ENCODE results near the gene STIM1. TPM values are rescaled to one million over a fixed set of nuclear protein-coding genes. Genes with fewer than 3 reads are reported as not detected.
A peak's percentile ranks its signal among the peaks of the same experiment; 100 is the strongest.

STIM1 gene
- total RNA-seq, 1 donor from 2014 or later = 49.6 TPM

- DNase-seq (ENCODE audit: low spot score) = no peak
- intact Hi-C loops (cut with DNase I) = no loop called here
- peak; percentile 16 for ATAC-seq
Measured at GRCh38 chr11:4066910-4067309, 211.4 kb downstream of the STIM1 start.

GRCh38 chr11:4068962-4069361, 213.5 kb downstream of the STIM1 start:
- DNase-seq (ENCODE audit: low spot score) = no peak
- ATAC-seq = no peak
- intact Hi-C loops (cut with DNase I) = no loop called here

- DNase-seq (ENCODE audit: low spot score) = no peak
- intact Hi-C loops (cut with DNase I) = loop anchor here (10.0 kb wide), 1 partner anchor 617 kb away; no protein-coding TSS in a partner anchor
- no peak for ATAC-seq
Measured at GRCh38 chr11:4071325-4071724, 215.9 kb downstream of the STIM1 start.

DNA sequence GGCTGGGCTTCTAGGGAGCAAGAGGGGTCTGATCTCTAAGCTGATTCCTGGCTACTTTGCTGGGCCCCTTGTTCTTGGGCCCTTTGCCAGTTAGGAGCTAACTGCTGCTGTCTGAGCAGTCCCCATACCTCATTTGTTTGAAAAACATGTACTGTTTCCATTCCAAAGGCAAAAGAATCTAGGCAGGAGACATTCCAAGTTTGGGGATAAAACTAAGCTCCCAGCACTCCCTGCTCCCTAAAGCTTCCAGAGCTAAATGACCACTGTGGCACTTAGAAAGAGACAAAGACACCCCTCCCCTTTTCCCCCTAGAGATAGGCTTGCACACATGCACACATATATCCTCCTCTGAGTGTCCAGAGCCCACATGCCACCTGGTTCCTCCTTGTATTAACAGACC, 216.4 kb downstream of the STIM1 start:
- DNase-seq (ENCODE audit: low spot score) = no peak
- ATAC-seq = no peak
- intact Hi-C loops (cut with DNase I) = loop anchor here (2.0 to 10.0 kb wide), 2 partner anchors 217 to 617 kb away; partner anchors contain the start of gene STIM1

DNA sequence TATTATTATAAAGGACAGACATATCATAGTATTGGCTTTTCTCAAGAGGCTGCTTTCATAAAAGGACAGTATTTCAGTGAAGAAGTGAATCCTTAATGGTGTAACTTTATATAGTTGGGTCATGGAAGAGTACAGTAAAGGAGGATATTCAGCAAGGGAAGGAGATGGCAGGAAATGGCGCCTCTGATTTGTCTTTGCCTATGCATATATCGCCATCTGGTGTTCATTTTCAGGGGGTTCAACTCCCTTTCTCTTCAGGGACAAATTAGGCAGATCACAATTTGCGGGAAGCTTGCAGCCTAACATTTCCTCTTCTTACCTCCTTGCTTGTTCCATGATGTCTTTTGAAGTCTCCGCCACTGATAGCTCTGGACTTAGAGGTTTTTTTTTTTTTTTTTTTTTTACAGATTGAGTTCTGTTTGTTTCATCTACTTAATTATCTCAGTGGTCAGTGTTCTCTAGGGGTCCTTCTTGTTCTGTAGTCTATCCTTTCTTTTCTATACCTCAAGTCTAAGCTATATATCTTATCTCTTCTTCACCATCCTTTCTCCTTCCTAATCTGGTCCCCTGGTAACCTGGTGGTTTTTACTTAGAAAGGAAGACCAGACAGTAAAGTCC, 217.3 kb downstream of the STIM1 start:
- intact Hi-C loops (cut with DNase I) = loop anchor here (2.0 to 10.0 kb wide), 2 partner anchors 218 to 618 kb away; partner anchors contain the start of gene STIM1
- DNase-seq (ENCODE audit: low spot score) (no peak), ATAC-seq (peak; percentile 92)

DNA sequence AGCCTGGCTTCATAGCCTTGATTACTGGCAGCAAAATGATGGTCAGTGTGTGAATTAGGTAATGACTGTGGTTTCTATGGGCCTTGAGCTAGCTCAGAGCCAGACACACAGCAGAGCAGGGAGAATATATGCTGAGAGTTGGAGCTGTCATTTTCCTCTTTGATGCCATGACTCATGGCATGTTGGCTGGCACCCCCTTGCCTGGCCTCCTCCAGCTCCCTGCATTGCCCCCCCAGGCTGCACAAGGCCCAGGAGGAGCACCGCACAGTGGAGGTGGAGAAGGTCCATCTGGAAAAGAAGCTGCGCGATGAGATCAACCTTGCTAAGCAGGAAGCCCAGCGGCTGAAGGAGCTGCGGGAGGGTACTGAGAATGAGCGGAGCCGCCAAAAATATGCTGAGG, 218.8 kb downstream of the STIM1 start:
- DNase-seq (ENCODE audit: low spot score) (no peak), ATAC-seq (no peak)
- intact Hi-C loops (cut with DNase I) = loop anchor here (10.0 kb wide), 1 partner anchor 619 kb away; no protein-coding TSS in a partner anchor

GRCh38 chr11:4076774-4077173, 221.3 kb downstream of the STIM1 start:
- no peak for ATAC-seq
- intact Hi-C loops (cut with DNase I) = loop anchor here (10.0 kb wide), 1 partner anchor 622 kb away; no protein-coding TSS in a partner anchor

GRCh38 chr11:4083198-4083597, 227.7 kb downstream of the STIM1 start:
- intact Hi-C loops (cut with DNase I) = no loop called here

More at GRCh38 chr11:4076774-4077173, 221.3 kb downstream of the STIM1 start:
- no peak for DNase-seq (ENCODE audit: low spot score)

DNA sequence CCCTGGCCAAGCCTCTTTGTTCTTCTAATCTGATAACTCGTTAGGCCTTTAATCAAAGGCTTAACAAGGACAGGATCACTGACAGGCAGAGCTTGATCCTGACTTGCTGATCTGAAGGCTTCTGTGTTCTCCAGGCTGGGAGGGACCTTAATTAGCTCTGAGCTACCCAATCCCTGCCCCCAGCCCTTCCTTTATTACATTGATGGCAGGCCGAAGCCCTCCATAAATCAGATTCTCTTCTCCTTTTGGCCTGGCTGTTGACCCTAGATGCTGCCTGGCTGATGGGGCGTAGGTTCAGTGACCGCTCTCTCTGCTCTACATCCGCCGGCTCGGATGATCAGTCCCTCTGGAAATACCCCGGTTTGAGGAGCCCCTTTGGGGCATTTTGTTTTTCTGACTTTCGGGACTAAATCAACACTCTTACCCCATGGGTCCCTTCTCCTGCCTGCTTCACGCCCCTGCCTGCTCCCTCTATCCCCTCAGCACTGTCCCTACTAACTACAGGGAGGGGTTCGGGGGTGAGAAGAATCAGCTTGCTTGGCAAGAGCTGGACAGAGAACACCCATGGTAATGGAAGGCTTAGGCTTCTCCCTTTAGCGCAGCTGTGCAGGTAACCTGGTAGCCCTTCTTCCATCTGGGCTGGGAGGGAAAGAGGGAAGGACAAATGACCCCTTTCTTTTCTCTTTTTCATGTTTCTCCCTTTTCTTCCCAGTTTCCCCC, 229.1 kb downstream of the STIM1 start:
- no peak for ATAC-seq
- DNase-seq (ENCODE audit: low spot score) = no peak

More at GRCh38 chr11:4083198-4083597, 227.7 kb downstream of the STIM1 start:
- no peak for DNase-seq (ENCODE audit: low spot score)
- ATAC-seq = no peak

GRCh38 chr11:4085575-4085974, 230.1 kb downstream of the STIM1 start:
- DNase-seq (ENCODE audit: low spot score) (no peak), ATAC-seq (no peak)
- intact Hi-C loops (cut with DNase I) = no loop called here

More for the DNA sequence above, 229.1 kb downstream of the STIM1 start:
- intact Hi-C loops (cut with DNase I) = no loop called here

GRCh38 chr11:4086575-4087353, 231.3 kb downstream of the STIM1 start:
- intact Hi-C loops (cut with DNase I) = no loop called here
- ATAC-seq = no peak
- DNase-seq (ENCODE audit: low spot score) = no peak

DNA sequence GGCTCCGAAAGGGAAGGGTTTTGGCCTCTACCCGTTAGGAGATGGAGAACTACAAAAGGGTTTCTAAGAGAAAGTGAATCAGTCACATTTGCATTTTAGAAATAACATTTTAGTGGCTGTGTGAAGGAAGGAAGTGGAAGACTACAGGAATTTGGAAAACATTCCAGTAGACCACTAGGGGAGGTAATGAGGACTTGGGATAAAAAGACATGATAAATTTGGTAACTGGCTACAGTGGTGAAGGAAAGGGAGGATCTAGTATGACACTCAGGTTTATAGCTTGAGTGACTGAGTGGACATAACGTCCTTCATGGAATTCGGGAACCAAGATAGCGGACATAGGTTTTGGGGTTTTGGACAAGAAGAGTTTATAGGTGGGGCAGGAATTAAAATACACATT, 232.1 kb downstream of the STIM1 start:
- no peak for DNase-seq (ENCODE audit: low spot score)
- intact Hi-C loops (cut with DNase I) = no loop called here
- no peak for ATAC-seq

- DNase-seq (ENCODE audit: low spot score) (no peak), ATAC-seq (no peak)
- intact Hi-C loops (cut with DNase I) = no loop called here
Measured at GRCh38 chr11:4090258-4090657, 234.8 kb downstream of the STIM1 start.

DNA sequence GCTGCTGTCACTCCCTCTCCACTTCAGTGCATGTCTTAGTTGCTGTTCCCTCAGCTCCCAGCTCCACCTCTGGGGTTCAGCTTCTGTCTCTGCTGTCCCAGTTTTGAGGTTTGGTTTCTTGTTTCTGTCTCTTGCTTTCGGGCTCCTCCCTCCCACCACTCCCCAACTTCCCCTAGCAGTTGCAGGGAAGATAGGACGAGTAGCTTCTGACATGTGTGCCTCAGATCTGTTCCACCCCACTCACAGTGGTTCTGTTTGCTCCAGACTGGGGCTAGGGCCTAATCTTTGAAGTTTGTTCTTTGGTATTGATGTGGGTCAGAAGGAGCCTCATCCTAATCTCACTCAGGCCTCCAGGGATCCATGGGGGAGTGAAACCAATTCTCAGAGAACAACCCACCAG, 236.6 kb downstream of the STIM1 start:
- intact Hi-C loops (cut with DNase I) = no loop called here
- DNase-seq (ENCODE audit: low spot score) (no peak), ATAC-seq (no peak)

DNA sequence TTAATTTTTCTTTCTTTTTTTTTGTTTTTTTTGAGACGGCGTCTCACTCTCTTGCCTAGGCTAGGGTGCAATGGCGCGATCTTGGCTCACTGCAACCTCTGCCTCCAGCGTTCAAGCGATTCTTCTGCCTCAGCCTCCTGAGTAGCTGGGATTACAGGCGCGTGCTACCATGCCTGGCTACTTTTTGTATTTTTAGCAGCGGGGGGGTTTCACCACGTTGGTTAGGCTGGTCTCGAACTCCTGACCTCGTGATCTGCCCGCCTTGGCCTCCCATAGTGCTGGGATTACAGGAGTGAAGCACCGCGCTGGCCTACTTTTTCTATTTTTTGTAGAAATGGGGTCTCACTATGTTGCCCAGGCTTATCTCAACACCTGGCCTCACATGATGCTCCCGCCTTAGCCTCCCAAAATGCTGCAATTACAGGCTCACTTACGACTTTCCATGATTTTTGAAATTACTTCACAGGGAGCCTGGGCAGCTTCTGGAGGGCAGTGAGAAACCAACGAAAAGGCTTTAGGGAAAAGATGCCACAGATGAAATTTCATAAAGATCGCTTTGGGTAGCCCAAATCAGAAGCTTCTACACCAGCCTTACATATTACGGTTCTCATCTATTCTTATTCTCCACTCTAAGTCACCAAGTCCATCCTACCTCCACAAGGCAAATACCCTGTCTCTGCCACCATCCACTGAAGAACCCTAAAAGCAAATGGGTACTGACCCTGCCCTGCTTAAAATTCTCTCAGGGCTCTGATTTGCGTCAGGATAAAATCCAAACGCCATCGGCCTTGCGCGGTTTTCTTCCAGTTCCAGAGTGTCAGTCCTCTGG, 238.3 kb downstream of the STIM1 start:
- ATAC-seq (peak; percentile 4), DNase-seq (ENCODE audit: low spot score) (no peak)
- intact Hi-C loops (cut with DNase I) = no loop called here

GRCh38 chr11:4094348-4095291, 239.2 kb downstream of the STIM1 start, which contains the start of gene RRM1:
Gene RRM1, plus strand, starts transcription at chr11:4094799. Its CDS starts 214 bp downstream, at chr11:4095013.
- intact Hi-C loops (cut with DNase I) = no loop called here
- ATAC-seq = peak; percentile 99
- peak; percentile 95 for DNase-seq (ENCODE audit: low spot score)

GRCh38 chr11:4095509-4096230, 240.2 kb downstream of the STIM1 start:
- intact Hi-C loops (cut with DNase I) = no loop called here
- ATAC-seq = no peak

More at GRCh38 chr11:4095509-4096230, 240.2 kb downstream of the STIM1 start:
- no peak for DNase-seq (ENCODE audit: low spot score)

Data from sciatic nerve (tissue), 2 donors.